Activated T-helper 1 cell treated with Interleukin-2 at 50 U/mL for 16 hours (primary cell): ENCODE measurements around the gene CLRN2.

Experiments used
- DNase-seq: peaks from one replicate; pipeline ENCODE4 v3.0.0-alpha.2; 2020; ENCODE audit warnings: low read depth

The CLRN2 gene, protein sequence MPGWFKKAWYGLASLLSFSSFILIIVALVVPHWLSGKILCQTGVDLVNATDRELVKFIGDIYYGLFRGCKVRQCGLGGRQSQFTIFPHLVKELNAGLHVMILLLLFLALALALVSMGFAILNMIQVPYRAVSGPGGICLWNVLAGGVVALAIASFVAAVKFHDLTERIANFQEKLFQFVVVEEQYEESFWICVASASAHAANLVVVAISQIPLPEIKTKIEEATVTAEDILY

GRCh38 chr4:17514865-17515264 lies at the start of gene CLRN2:
CLRN2 (plus strand) TSS chr4:17515165; CDS start chr4:17515267, 102 bp downstream.
- no peak for DNase-seq

DNA sequence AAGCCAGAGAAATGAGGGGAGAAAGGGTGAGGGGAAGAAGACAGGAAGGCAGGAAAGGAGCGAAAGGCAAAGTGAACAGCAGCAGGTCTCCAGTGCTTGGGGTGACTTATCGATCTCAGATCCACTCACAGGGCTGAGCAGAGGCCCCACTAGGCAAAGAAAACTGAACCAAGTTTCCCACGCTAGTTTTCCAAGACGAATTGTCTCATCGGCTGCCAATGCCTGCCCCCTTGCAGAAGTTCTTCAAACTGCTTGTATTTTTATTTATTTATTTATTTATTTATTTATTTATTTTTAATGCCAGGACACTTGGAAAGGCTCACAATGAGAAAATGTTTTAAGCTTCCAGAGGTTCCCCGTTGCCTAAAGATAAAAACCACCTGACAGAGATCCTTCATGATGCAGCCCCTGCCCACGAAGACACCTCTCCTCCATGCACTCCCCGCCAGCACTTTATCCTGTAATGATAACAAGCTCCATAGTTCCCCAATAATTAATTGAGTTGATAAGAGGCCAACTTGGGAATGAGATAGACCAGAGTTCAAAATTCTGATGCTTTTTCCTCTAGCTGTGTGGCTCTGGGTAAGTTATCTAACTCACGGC lies 46.2 kb upstream of the CLRN2 start:
- DNase-seq = no peak

GRCh38 chr4:17469931-17470674 lies 44.9 kb upstream of the CLRN2 start:
- DNase-seq = no peak

- no peak for DNase-seq
Observed at GRCh38 chr4:17475481-17475880, 39.5 kb upstream of the CLRN2 start.

DNA sequence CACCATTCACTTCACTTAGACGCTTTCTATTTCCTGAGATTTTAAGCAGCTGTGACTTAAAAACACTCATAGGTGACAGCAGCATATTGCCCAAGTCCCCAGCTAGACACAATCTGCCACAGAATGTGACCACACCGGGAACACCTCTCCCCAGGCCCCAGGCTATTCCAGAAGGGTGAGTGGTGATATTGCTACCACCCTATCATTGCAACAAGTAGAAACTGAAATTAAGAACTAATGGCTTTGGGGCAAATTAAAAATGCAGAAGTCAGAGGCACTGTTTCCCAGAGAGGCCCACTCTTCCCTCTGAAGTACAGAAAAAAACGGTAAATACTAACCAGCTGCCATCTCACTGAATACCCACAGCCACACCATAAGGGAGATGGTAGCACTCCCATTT lies 38.1 kb upstream of the CLRN2 start:
- no peak for DNase-seq

GRCh38 chr4:17477774-17478472 lies 37.0 kb upstream of the CLRN2 start:
- DNase-seq = no peak

- no peak for DNase-seq
Observed at GRCh38 chr4:17480210-17480927, 34.6 kb upstream of the CLRN2 start.

- no peak for DNase-seq
Observed at GRCh38 chr4:17480955-17481354, 34.0 kb upstream of the CLRN2 start.

DNA sequence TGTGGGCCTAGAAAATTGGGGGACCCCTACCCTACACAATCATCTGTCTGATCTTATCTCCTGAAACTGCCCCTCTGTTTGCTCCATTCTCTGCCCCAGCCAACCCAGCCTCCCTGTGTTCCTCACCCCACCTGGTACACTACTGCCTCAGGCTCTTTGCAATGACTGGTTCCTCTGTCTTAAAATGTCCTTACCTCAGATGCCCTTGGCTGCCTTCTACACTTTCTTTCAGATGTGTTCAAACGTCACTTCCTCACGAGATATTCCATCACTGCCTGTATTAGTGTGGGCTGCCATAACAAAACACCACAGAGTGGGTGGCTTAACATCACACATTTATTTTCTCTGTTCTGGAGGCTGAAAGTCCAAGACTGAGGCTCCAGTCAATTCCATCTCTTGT lies 32.2 kb upstream of the CLRN2 start:
- no peak for DNase-seq

GRCh38 chr4:17489123-17489522 lies 25.8 kb upstream of the CLRN2 start:
- DNase-seq = no peak

- no peak for DNase-seq
Observed at GRCh38 chr4:17489721-17490120, 25.2 kb upstream of the CLRN2 start.

GRCh38 chr4:17490575-17491059 lies 24.3 kb upstream of the CLRN2 start:
- no peak for DNase-seq

GRCh38 chr4:17491196-17491595 lies 23.8 kb upstream of the CLRN2 start:
- no peak for DNase-seq

- no peak for DNase-seq
Observed at GRCh38 chr4:17492058-17492741, 22.8 kb upstream of the CLRN2 start.

DNA sequence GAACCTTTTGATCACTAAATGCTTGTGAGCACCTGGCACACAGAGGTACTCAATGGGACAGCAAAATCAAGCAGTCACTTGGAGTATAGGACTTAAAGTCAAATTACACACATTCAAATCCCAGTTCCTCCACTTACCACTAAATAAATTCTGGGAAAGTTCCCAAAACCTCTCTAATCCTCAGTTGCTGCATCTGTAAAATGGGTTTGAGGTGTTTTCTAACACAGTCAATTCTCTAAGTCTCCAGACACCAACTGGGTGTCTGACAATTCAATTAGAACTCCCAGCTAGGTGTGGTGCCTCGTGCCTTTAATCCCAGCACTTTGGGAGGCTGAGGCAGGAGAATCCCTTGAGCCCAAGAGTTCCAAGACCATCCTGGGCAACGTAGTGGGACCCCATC lies 22.1 kb upstream of the CLRN2 start:
- no peak for DNase-seq

DNA sequence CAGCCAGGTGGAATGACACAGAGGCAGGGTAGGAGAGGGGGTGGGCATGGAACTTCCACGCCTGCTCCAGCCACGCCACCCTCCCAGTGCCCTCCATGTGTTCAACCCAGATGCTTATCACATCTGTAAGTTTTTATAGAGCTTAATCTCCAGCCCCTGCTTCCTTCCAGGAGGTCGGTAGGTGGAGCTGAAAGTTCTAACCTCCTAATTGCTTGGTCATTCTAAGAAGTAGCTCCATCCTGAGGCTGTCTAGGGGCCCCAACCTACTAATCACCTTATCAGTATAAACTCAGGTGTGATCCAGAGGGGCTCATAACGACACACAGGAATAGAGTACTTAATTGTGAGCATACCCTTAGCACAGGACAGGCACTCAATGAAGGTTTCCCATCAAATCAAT lies 21.3 kb upstream of the CLRN2 start:
- no peak for DNase-seq

DNA sequence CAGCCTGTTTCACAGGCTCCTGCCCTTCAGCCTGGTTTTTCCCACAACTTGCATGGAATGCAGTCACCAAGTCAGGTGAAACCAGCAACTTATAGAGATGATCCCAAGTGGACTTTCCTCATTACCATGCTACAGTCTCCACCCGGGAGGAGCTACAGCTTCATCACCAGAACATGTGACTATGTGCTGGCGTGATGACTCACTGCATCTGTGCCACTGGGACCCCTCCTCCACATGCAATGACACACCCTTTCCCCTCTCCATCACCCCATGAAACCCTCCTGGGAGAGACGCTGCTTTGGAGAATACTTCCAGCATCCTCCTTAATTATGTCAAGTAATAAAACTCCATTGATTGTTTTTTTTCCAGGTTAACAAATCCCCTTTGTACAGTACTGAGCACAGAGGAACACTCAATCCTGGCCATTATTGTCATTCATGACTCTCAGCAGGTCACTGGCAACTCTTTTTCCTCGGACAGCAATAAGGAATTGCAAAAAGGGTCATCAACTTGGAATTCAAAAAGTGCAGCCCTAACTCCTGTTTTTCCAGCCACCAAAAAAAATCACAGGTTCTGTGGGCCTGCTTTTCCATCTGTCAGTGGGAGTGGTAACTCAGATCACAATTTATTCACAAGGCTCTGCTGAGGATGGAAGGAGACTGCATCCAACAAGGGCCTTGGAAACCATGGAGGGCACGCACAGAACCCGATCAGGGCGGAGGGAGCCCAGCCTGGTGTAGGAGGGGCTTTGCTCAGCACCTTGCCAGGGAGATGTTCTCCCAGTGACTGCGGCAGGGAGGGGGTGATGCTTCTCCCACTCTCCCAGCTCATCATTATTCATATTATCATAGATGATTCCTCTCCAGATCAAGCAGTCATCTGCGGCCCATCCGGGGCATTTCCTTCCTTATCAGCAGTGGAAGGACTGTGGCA lies 20.4 kb upstream of the CLRN2 start:
- DNase-seq = no peak

DNA sequence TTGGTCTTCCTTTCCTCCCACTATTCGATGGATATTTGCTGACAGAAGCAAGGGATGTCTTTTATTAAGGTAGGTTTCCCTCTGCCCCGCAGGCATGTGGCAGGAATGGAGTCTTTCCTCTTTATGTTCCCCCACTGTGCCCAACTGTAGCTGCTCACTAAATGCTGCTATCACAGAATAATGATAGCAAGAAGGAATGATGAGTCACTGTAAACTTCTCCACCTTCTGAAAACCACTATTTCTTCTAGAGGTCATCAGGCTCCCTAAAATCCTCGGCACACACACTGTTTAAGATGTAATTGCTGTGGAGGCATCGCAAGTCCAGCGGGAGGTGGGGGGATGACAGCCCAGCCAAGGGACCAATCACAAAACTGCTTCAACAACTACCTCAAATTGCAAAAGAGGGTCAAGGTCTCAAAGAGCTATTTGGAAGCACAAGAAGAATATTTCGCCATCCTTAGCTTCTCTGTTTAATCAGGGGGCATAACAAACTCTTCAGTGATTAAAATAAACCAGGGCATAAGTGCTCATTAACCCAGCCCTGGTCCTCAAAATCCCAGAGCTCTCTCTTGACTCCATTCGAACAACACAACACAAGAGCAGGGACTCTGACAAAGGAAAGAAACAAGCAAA lies 17.0 kb upstream of the CLRN2 start:
- no peak for DNase-seq

DNA sequence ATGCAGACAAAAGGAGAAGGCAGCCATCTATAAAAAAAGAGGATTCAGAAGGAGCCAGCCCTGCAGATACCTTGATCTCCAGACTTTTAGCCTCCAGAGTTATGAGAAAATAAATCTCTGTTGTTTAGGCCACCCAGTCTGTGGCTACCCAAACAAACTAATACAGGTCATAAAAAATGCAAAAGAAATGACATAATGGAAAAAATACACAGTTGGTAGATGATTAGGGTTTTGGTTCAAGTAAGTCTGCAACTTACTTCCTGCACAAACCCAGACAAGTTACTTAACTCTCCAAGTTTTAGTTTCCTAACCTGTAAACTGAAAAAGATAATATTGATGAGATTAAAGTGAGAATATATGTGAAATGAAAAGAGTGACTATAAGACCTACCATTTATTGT lies 14.4 kb upstream of the CLRN2 start:
- no peak for DNase-seq

DNA sequence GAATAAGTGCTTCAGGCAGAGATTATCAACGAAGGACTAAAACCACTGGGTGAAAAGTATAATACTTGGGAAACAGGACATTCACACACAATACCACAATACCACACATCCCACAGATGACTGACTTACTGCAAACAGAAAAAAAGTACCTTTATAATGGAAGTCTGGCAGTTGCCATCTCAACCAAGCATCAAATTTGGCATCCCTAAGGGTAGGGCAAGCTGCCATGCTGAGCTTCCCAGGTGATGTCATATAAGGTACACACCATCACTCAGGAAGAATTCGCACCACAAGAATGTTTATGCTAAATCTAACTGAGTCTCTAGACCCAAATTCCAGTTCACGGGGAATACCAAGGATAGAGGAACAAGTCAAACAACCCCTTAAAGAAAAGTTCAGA lies 12.2 kb upstream of the CLRN2 start:
- DNase-seq = no peak
